Testis (tissue), 2 donors: ENCODE data around the gene KIAA1755.

Experiments
- CTCF ChIP-seq, 3 experiments: fragments of 450-650 bp in 2 of 3; fragments of 200-600 bp in 1 of 3; sonication (generic) in 1 of 3; IDR thresholded peaks; one replicate each; pipeline ENCODE4 v1.5.1; 2016 to 2019; ENCODE audit warnings: antibody characterized with exemption in 3 of 3, mild to moderate bottlenecking in 2 of 3, moderate library complexity in 1 of 3
- POLR2A ChIP-seq: fragments of 450-650 bp; IDR thresholded peaks from one replicate; pipeline ENCODE4 v1.6.1; 2017; ENCODE audit warnings: antibody characterized with exemption, mild to moderate bottlenecking, moderate library complexity

GRCh38 chr20:38293491-38294065 lies 33.0 kb upstream of the KIAA1755 start:
- no peak for TF ChIP-seq CTCF (IDR thresholded peaks at IDR 0.05)
- TF ChIP-seq POLR2A, result no peak
